Activated naive CD4-positive, alpha-beta T cell treated with anti-CD3 and anti-CD28 coated beads, Interleukin-2, amount 50 U/mL, for 16 hours (primary cell): ENCODE results near the gene MORN3.
"Not testable (repeated sequence)": the region's sequence is repeated elsewhere in the genome, so short reads cannot be mapped to it uniquely, and the experiment has no call there.

ENCODE experiments used
- DNase-seq: peaks from one replicate; pipeline ENCODE4 v3.0.0-alpha.2; 2020

The MORN3 gene

GRCh38 chr12:121689430-121689829 lies 20.0 kb upstream of the MORN3 start:
- no peak for DNase-seq

GRCh38 chr12:121688966-121689365 lies 19.5 kb upstream of the MORN3 start:
- DNase-seq = no peak

GRCh38 chr12:121679661-121680197 lies 10.3 kb upstream of the MORN3 start:
- DNase-seq = not testable (repeated sequence)

DNA sequence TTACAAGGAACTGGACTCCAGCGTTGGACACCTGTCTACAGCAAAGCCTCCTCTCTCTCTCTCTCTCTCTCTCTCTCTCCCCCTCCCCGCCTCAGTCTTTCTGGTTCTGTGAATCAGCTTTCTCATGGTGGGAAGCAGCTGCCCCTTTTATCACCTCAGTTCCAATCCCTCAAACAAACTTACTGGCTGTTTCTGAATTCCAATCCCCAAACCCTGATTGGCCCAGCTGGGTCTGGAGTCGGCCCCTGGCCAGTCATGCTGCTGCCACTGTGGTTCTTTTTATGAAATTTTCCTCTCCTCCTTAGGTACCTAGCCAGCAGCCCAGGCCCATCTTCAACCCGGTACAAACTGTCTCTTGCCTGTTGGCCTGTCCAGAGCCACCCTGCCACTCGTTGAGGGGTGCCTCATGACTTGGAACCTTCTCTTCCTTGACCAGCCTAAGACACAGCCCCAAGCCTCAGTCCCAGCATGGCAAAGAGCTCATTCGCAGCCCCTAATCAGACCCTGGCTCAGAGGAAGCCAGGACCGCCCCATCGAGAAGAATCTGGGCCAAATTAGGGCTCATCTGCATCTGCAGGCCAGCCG lies 9.4 kb upstream of the MORN3 start:
- no peak for DNase-seq

DNA sequence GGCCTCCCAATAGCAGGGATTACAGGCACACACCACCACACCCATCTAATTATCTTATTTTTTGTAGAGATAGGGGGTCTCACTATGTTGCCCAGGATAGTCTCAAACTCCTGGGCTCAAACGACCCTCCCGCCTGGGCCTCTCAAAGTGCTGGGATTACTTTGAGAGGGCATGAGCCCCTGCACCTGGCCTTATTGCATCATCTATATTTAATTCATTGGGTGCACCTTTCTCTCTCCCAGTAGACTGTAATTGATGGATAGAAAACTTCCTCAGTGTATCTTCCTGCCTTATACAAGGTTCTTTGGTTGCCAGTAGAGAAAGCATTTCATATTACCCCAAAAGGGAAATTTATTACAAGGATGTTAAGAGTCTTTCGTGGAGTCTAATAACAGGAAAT lies 8.9 kb upstream of the MORN3 start:
- no peak for DNase-seq

DNA sequence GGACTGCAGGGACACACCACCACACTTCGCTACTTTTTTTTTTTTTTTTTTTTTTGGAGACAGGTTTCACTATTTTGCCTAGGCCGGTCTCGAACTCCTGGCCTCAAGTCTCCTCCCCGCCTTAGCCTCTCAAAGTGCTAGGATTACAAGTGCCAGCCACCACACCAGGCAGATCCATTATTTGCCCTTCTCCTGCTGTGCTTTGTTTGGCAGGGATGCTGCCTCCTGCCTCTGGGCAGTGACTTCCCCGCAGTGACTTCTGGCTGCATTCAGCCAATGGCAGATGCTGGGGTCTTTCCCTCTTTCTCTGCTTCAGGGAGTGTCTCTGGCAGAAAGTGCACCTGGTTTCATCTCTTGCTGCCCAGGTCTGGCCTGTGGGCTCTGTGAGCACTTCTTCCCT lies 6.7 kb upstream of the MORN3 start:
- no peak for DNase-seq

- no peak for DNase-seq
These were observed 3.6 kb upstream of the MORN3 start for GRCh38 chr12:121673013-121673511.

- DNase-seq = peak; percentile 68
These were observed 519 bp downstream of the MORN3 start for GRCh38 chr12:121668750-121669520.

GRCh38 chr12:121666829-121667228 lies 2.6 kb downstream of the MORN3 start:
- not testable (repeated sequence) for DNase-seq

DNA sequence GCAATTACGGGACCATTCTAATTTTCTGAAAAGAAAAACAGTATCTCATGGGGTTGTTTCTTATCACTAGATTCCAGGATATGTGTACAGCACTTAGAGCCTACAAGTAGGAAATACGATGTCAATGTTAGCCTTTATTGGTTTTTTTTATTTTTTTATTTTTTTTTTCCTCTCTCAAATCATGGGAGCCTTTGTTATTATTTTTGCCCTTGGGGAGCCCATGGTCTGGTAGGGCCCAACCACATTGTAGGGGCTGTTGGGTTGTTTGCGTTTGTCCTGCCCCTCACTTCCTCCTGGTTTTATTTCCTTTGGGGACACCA lies 5.9 kb downstream of the MORN3 start:
- DNase-seq = no peak

GRCh38 chr12:121661353-121662105 lies 7.9 kb downstream of the MORN3 start:
- not testable (repeated sequence) for DNase-seq

GRCh38 chr12:121657305-121658008 lies 12.0 kb downstream of the MORN3 start:
- DNase-seq = no peak

DNA sequence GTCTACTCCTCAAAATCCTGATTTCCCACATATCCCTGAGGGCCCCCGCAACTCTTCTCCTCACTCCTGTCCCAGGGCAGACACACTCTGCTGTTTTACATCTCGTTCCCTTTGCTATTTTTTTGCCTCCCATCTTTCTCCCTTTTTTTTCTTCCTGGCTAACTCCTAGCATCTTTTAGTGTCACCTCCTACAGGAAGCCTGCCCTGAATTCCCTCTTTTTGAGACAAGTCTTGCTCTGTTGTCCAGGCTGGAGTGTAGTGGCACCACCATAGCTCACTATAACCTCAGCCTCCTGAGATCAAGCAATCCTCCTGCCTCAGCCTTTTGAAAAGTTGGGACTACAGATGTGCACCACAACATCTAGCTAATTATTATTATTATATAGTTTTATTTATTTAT lies 13.3 kb downstream of the MORN3 start:
- DNase-seq = no peak

DNA sequence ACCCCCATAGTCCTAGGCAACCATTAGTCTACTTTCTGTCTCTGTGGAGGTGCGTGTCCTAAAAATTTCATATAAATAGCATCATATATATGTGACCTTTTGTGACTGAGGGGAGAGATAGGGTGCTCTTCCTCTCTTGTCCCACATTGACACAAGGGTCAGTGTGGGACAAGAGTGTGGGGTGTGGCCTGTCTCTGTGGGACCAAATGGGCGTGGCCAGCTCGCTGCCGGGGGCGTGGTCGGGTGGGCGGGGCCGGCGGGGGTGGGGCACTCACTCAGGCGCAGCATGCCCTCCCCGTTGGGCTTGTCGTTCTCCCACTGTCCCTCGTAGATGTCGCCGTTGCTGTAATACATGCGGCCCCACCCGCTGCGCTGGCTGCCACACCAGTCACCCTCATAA lies 15.5 kb downstream of the MORN3 start:
- no peak for DNase-seq

DNA sequence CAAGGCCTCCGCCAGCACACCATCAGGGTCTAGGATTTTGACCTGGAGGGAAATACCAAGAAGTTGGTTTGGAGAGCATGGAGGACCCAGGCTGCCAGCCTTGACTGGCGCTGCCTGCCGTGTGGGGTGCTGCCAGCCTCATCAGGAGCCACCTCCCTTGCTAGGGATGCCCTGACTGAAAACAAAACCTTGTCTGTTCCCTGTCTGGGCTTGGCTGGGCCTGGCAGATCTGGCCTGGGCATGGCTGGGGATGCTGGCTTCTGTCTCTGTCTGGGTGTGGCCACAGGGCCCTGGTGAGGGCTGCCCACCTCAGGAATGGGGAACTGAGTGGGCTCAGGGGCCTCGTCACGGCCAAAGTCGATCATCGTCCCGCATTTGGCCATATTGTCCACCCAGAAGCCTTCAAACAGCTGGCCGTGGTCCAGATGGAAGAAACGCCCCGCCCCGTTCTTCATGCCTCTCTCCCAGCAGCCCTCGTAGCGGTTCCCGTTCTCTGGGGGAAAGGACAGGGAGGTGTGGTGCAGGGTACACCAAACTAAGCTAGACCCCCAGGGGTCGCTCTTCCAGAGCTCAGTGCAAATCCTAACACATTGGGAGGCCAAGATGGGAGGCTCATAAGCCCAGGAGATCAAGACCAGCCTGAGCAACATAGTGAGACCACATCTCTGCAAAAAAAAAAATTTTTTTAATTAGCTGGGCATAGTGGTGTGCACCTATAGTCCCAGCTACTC lies 16.5 kb downstream of the MORN3 start:
- no peak for DNase-seq

- no peak for DNase-seq
These were observed 18.1 kb downstream of the MORN3 start for GRCh38 chr12:121651320-121651719.

DNA sequence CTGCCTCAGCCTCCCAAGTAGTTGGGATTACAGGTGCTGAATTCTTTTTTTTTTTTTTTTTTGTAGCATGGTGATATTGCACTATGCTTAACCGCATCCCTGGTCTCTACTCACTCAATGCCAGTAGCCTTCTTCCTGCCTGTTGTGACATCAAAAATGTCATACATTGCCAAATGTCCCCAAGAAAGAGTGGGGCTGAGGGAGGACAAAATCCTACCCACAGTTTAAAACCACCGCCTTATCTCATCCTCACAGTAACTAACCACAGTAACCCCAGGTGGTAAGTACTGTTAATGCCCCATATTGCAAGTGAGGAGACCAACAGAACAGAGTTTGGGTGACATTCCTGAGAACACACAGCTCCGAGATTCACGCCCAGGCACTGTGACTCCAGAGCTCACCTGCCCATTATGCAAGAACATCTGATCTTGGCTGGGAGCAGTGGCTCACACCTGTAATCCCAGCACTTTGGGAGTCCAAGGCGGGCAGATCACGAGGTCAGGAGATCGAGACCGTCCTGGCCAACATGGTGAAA lies 19.6 kb downstream of the MORN3 start:
- no peak for DNase-seq

DNA sequence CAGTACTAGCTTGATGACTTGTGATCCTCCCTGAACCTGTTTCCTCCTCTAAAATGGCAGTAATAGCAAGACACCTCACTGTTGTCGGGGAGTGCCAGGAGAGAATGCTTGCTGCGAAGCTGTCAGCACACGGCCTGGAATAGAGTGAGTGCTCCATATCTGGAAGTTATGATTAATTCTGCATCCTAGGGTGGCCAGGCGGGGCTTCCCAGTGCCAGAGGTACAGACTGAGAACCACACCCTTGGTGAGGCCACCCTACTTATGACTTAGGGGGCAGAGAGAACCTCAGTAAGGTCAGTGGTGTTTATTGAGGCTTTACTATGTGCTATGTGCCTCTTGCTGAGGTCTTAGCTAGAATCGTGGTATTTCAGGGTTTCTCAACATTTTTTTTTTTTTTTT lies 20.1 kb downstream of the MORN3 start:
- no peak for DNase-seq

DNA sequence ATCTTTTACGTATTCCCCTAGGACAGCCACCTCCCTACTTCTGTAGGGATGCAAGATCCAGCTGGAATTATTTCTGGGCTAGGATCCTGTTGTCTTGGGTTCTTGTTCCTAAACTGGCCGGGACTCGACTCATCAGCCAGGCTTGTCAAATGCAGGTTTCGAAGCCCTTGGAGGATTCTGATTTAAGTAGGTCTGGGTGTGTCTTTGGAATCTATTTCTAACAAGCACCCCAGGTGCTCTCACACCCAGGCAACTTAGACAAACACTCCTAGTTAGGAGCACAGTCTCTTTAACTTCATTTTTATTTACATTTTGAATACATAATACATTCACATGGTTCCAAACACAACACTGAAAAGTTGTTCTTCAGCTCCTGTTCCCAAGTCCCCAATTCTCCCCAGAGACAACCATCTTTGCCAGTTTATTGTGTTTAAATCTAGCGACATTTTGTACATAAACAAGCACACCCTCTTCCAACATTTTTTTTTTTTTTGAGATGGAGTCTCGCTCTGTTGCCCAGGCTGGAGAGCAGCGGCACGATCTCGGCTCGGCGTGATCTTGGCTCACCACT lies 20.9 kb downstream of the MORN3 start:
- DNase-seq = no peak

- DNase-seq = no peak
These were observed 28.2 kb downstream of the MORN3 start for GRCh38 chr12:121641343-121641630.

DNA sequence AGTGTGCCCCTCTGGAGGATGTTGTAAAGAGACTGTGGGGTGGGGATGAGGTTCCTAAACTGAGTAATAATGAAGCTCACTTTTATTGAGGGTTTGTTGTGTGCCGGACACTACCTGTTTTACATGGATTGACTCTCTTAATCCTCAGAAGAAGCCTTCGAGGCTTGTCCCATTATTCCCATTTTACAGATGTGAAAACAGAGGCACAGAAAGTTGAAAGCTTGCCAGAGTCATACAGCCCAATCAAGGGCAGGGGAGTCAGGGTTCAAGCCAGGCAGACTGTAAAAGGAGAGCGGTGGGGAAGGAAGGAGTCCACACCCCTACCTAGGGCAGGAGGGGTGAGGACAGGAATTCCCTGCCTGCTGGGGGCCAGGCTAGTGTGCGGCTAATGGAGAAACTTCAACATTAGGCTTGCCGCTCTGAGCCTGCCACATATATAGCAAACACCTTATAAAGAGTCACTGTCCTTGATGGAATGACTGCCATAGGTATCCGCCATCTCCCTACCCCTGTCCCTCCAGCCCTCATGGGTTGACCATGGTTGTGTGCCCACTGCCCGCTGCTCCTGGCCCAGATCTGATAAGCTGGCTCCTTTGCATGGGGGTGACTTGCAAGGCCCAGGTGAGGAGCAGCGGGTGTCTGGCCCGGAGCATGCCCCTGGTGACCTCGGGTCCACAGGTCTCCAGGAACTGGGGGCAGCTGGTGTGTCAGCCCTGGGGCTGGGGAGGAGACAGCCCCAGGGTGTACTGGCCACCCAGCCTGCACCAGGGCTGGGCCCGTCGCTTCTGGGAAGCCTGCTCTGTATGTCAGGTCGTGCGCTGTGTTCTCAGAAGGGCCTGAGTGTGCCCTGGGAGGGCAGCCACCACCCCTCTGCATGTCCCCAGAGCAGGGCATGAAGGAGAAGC lies 30.9 kb downstream of the MORN3 start:
- DNase-seq = no peak
